ENCODE results near the gene TTLL9. TPM values are rescaled to one million over a fixed set of nuclear protein-coding genes. Genes with fewer than 3 reads are reported as not detected.

TTLL9 gene
- polyA plus RNA-seq, 1 donor from 2014 or later: 8.0 TPM

- H3K27ac ChIP-seq (ENCODE audit: low read length): no peak overlapping the region
- no peaks in the 10 kb centered on the region for H3K79me2 ChIP-seq (replicated peaks; ENCODE audit: insufficient read depth, low read length)
- H3K9me2 ChIP-seq (ENCODE audit: insufficient read depth, low read length): no peaks in the 10 kb centered on the region
- no peak overlapping the region for H3K4me2 ChIP-seq (ENCODE audit: low read length)
- no peak overlapping the region for H3K9ac ChIP-seq (ENCODE audit: low read length)
- H3K36me3 ChIP-seq (ENCODE audit: insufficient read depth, low read length): no peaks in the 10 kb centered on the region
- H3K9me3 ChIP-seq (ENCODE audit: low read length): no peaks in the 10 kb centered on the region
- H3K4me3 ChIP-seq (ENCODE audit: low read length): no peak overlapping the region
- H2AFZ ChIP-seq (ENCODE audit: low read depth, low read length): no peak overlapping the region
- H3F3A ChIP-seq (ENCODE audit: insufficient read depth, low read length, poor library complexity, severe bottlenecking): no peaks in the 10 kb centered on the region
- TF ChIP-seq EZH2 (IDR thresholded peaks at IDR 0.05; ENCODE audit: borderline replicate concordance, insufficient read depth, low read length, poor library complexity, severe bottlenecking) (no peak), RAD21 (conservative IDR thresholded peaks at IDR 0.05) (no peak), TAF1 (IDR thresholded peaks at IDR 0.05; ENCODE audit: low read depth) (no peak), REST (IDR thresholded peaks at IDR 0.05; ENCODE audit: borderline replicate concordance) (no peak)
- no peaks in the 10 kb centered on the region for H4K20me1 ChIP-seq (ENCODE audit: insufficient read depth)
- no peaks in the 10 kb centered on the region for H3K27me3 ChIP-seq (ENCODE audit: insufficient read depth, low read depth, low read length)
These were observed 33.4 kb upstream of the TTLL9 start for GRCh38 chr20:31836853-31837608.

DNA sequence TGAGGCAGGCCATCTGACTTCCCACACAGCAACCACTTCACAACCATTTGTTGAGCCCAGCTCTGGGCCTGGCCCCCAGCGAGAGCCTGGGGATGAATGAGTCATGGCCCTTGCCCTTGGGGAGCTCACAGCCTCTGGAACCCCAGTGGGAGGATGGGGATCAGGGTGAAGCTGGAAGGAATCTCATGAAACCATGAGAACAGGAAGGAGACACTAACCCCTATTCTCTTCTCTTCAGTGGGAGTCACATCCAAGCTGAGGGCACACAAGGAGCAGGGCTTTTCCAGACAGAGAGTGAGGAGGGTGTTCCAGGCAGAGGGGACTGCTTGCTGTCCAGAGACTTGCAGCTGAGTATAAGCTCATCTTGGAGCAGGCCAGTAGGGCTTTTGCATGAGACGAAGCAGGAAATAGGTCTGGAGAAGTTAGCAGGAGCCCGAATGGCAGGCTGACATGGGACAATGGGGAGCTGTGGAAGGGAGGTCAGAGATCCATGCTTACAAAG, 32.5 kb upstream of the TTLL9 start:
- H4K20me1 ChIP-seq (ENCODE audit: insufficient read depth): no peaks in the 10 kb centered on the region
- no peaks in the 10 kb centered on the region for H3K36me3 ChIP-seq (ENCODE audit: insufficient read depth, low read length)
- H2AFZ ChIP-seq (ENCODE audit: low read depth, low read length): no peak overlapping the region
- H3K27me3 ChIP-seq (ENCODE audit: insufficient read depth, low read depth, low read length): no peaks in the 10 kb centered on the region
- no peaks in the 10 kb centered on the region for H3K79me2 ChIP-seq (replicated peaks; ENCODE audit: insufficient read depth, low read length)
- no peaks in the 10 kb centered on the region for H3K9me3 ChIP-seq (ENCODE audit: low read length)
- no peak overlapping the region for H3K9ac ChIP-seq (ENCODE audit: low read length)
- H3F3A ChIP-seq (ENCODE audit: insufficient read depth, low read length, poor library complexity, severe bottlenecking): no peaks in the 10 kb centered on the region
- H3K27ac ChIP-seq (ENCODE audit: low read length): no peak overlapping the region
- H3K4me3 ChIP-seq (ENCODE audit: low read length): no peak overlapping the region
- no peak overlapping the region for H3K4me2 ChIP-seq (ENCODE audit: low read length)
- TF ChIP-seq EZH2 (IDR thresholded peaks at IDR 0.05; ENCODE audit: borderline replicate concordance, insufficient read depth, low read length, poor library complexity, severe bottlenecking) (no peak), EP300 (conservative IDR thresholded peaks at IDR 0.05; ENCODE audit: poor library complexity, severe bottlenecking) (no peak), RAD21 (conservative IDR thresholded peaks at IDR 0.05) (no peak), POLR2AphosphoS5 (IDR thresholded peaks at IDR 0.05) (no peak), MXI1 (conservative IDR thresholded peaks at IDR 0.05; ENCODE audit: poor library complexity, severe bottlenecking) (no peak), TAF1 (IDR thresholded peaks at IDR 0.05; ENCODE audit: low read depth) (no peak), REST (IDR thresholded peaks at IDR 0.05; ENCODE audit: borderline replicate concordance) (no peak), SMC3 (conservative IDR thresholded peaks at IDR 0.05; ENCODE audit: poor library complexity) (no peak)
- TF ChIP-seq, protein P1, sequence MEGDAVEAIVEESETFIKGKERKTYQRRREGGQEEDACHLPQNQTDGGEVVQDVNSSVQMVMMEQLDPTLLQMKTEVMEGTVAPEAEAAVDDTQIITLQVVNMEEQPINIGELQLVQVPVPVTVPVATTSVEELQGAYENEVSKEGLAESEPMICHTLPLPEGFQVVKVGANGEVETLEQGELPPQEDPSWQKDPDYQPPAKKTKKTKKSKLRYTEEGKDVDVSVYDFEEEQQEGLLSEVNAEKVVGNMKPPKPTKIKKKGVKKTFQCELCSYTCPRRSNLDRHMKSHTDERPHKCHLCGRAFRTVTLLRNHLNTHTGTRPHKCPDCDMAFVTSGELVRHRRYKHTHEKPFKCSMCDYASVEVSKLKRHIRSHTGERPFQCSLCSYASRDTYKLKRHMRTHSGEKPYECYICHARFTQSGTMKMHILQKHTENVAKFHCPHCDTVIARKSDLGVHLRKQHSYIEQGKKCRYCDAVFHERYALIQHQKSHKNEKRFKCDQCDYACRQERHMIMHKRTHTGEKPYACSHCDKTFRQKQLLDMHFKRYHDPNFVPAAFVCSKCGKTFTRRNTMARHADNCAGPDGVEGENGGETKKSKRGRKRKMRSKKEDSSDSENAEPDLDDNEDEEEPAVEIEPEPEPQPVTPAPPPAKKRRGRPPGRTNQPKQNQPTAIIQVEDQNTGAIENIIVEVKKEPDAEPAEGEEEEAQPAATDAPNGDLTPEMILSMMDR (IDR thresholded peaks at IDR 0.05; ENCODE audit: poor library complexity, severe bottlenecking): no peak
- H3K9me2 ChIP-seq (ENCODE audit: insufficient read depth, low read length): no peaks in the 10 kb centered on the region

Measured in neural cell (in vitro differentiated cells).